CD8-positive, alpha-beta memory T cell (primary cell): ENCODE results near the gene REXO1. TPM values are rescaled to one million over a fixed set of nuclear protein-coding genes. Genes with fewer than 3 reads are reported as not detected.
A peak's percentile ranks its signal among the peaks of the same experiment; 100 is the strongest.
"Not testable (repeated sequence)": the region's sequence is repeated elsewhere in the genome, so short reads cannot be mapped to it uniquely, and the experiment has no call there.

Experiments used
- CTCF ChIA-PET: fragments of 350-600 bp; sonication (Branson Sonifier 250); formaldehyde crosslinking; loops from one replicate; lab custom pipeline; 2021; ENCODE audit warnings: antibody characterized with exemption; lab: Charles Lee
- POLR2A ChIA-PET: fragments of 350-600 bp; sonication (Branson Sonifier 250); formaldehyde crosslinking; loops from one replicate; lab custom pipeline; 2021; ENCODE audit warnings: antibody characterized with exemption; lab: Charles Lee
- DNase-seq, 5 donors: peaks; one replicate each; pipeline versions ENCODE4 v3.0.0 to v3.0.0-alpha.2; 2020 to 2022; ENCODE audit warnings: mixed read lengths in 1 of 5
- H3K27ac ChIP-seq: one replicate; pipeline ENCODE4 v1.7.0; 2013; ENCODE audit warnings: low read depth, mild to moderate bottlenecking, low read length, moderate library complexity
- H3K27me3 ChIP-seq: 2 replicates; pipeline ENCODE4 v1.7.0; 2013; ENCODE audit warnings: low read length, mild to moderate bottlenecking; ENCODE audit not compliant: insufficient read depth, poor library complexity, severe bottlenecking
- H3K36me3 ChIP-seq: 2 replicates; pipeline ENCODE4 v1.7.0; 2013; ENCODE audit warnings: mild to moderate bottlenecking, low read length, moderate library complexity; ENCODE audit not compliant: insufficient read depth
- H3K4me1 ChIP-seq: 2 replicates; pipeline ENCODE4 v1.7.0; 2013; ENCODE audit warnings: mild to moderate bottlenecking, low read length, moderate library complexity; ENCODE audit not compliant: insufficient read depth
- H3K4me3 ChIP-seq: 2 replicates; pipeline ENCODE4 v1.7.0; 2013; ENCODE audit warnings: mild to moderate bottlenecking, low read length
- H3K9me3 ChIP-seq: 2 replicates; pipeline ENCODE4 v1.7.0; 2013; ENCODE audit warnings: mild to moderate bottlenecking, low read length
- H3K27ac Mint-ChIP-seq, 8 donors: one replicate each; pipeline ENCODE4 v1.8.0; 2020 to 2021; ENCODE audit warnings: mixed read lengths in 8 of 8, mild to moderate bottlenecking in 6 of 8, inconsistent platforms in 3 of 8, moderate library complexity in 3 of 8
- H3K27me3 Mint-ChIP-seq, 2 donors: one replicate each; pipeline ENCODE4 v1.8.0; 2020 to 2021; ENCODE audit warnings: mixed read lengths in 2 of 2, mild to moderate bottlenecking in 1 of 2, moderate library complexity in 1 of 2
- H3K36me3 Mint-ChIP-seq, 3 donors: one replicate each; pipeline ENCODE4 v1.8.0; 2020 to 2021; ENCODE audit warnings: mixed read lengths in 3 of 3, inconsistent platforms in 1 of 3, mild to moderate bottlenecking in 1 of 3
- H3K4me1 Mint-ChIP-seq, 3 donors: one replicate each; pipeline ENCODE4 v1.8.0; 2020 to 2021; ENCODE audit warnings: mixed read lengths in 3 of 3, inconsistent platforms in 1 of 3, mild to moderate bottlenecking in 1 of 3
- H3K4me3 Mint-ChIP-seq, 7 donors: one replicate each; pipeline ENCODE4 v1.8.0; 2020 to 2021; ENCODE audit warnings: mixed read lengths in 7 of 7, mild to moderate bottlenecking in 6 of 7, moderate library complexity in 4 of 7, inconsistent platforms in 2 of 7
- H3K9me3 Mint-ChIP-seq, 5 donors: one replicate each; pipeline ENCODE4 v1.8.0; 2020 to 2022; ENCODE audit warnings: mixed read lengths in 5 of 5, mild to moderate bottlenecking in 3 of 5, moderate library complexity in 2 of 5, inconsistent platforms in 1 of 5
- polyA plus RNA-seq: library from polyadenylated mRNA; unstranded; fragments of 300-500 nt; fragmentation: Illumina TruSeq; gene quantifications from one replicate; pipeline ENCODE4 v1.2.3, GENCODE V29; 2021
- total RNA-seq, 2 experiments: library from RNA; stranded (reverse); gene quantifications; one replicate each; pipeline ENCODE4 v1.2.3, GENCODE V29; 2021

Gene REXO1
- total and polyA plus RNA-seq, 3 experiments from 2014 or later: 8.7 to 63.7 (median 61.0) TPM

DNA sequence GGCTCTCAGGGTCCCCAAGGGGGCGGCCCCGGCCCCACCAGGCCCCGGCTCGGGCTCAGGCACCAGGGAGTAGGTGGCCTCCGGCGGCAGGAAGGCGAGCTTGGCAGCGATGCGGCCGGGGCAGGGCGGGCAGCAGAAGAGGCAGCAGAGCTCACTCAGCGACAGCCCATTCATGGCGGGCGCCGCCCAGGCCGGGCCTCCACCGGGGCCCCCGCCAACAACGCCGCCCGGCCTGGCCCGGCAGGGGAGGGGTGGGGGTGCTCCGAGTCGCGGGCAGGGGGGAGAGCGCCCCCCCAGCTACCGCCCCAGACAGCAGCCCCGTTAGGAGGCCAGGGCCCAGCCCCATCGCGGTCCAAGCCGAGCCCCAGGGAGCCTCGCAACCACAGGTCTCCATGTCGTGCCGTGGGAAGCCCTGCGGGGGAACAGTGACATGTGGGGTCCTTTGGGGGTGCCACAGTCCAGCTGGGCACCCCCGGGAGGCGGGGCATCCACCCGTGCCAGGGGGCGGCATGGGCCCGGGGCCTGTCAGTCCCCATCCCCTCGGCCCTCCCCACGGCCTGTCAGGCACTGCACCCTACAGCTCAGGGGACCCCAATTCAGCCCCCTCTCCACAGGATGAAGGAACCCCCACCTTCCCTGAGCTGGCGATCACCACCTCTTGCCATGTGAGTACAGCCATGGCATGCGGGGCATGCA, 33.3 kb upstream of the REXO1 start:
- H3K9me3 ChIP-seq, H3K27me3 Mint-ChIP-seq, DNase-seq, H3K36me3 ChIP-seq, H3K27me3 ChIP-seq, H3K9me3 Mint-ChIP-seq: not testable (repeated sequence)
- Histone ChIP-seq H3K4me1 (peaks cover 36% of the 10 kb centered on the region), H3K27ac (peak overlapping the region; percentile 96), H3K4me3 (peak overlapping the region; percentile 70)
- ChIA-PET POLR2A (interaction anchor here (0.6 to 1.3 kb wide), 4 partner anchors 11 to 389 kb away, joined by 3 to 7 read pairs (median 3); no protein-coding TSS in a partner anchor), CTCF (interaction anchor here (2.3 to 4.8 kb wide), 2 partner anchors 17 to 21 kb away, joined by 9 to 17 read pairs; no protein-coding TSS in a partner anchor)
- peaks cover 3 to 43% (median 6%) of the 10 kb centered on the region in 3 donors for H3K36me3 Mint-ChIP-seq
- peak overlapping the region; percentile 96 to 100 (median 100) for H3K27ac Mint-ChIP-seq
- H3K4me3 Mint-ChIP-seq: peak overlapping the region; percentile 94 to 100 (median 99)
- H3K4me1 Mint-ChIP-seq: peaks cover 28 to 47% (median 28%) of the 10 kb centered on the region in 3 donors

DNA sequence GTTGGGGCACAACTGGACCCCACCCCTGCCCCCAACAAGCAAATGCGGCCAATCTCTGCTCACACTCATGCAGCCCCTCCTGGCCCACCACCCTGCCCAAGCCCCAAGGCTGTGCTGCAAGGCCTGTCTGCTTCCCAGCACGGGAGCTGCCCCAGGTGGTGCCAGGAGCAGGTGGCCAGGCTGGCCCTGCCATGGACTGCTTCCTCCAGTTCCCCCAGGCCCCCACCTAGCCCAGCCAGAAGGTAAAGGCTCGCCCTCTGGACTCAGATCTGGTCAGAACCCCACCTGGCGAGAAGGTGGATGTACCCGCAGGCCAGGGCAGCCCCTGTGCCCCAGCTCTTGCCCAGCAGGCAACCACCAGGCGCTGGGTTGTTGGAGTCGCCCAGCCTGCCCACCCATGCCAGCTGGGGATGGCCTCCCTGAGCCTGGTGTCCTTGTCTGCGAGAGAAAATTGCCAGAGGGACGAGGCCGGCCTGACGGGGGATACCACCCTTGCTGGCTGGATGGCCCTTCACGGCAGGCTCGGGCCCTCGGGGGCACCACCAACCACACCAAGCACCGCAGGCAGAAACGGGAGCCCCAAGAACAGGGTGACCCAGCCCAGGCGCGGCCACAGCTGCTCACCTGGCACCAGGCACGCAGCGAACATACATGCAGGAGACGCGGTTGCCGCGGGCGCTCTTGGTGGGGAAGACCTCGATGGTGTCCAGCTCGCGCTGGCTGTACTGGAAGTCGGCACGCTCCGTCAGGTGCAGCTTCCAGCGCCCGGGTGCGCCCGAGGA, 32.5 kb upstream of the REXO1 start:
- ChIA-PET CTCF (interaction anchor here (0.5 to 4.8 kb wide), 4 partner anchors 16 to 429 kb away, joined by 3 to 17 read pairs (median 6); no protein-coding TSS in a partner anchor), POLR2A (interaction anchor here (0.6 kb wide), 1 partner anchor 17 kb away, joined by 7 read pairs; no protein-coding TSS in a partner anchor)
- peak overlapping the region in 5 of 8 donors; percentile 7 to 89 (median 66) for H3K27ac Mint-ChIP-seq
- H3K9me3 Mint-ChIP-seq: peaks cover 0 to 5% (median 0%) of the 10 kb centered on the region in 5 donors
- no peak overlapping the region for H3K27ac ChIP-seq
- peaks cover 32 to 54% (median 33%) of the 10 kb centered on the region in 3 donors for H3K4me1 Mint-ChIP-seq
- H3K27me3 Mint-ChIP-seq: peaks cover 0 to 11% of the 10 kb centered on the region in 2 donors
- peak overlapping the region in 6 of 7 donors; percentile 18 to 58 (median 42) for H3K4me3 Mint-ChIP-seq
- H3K27me3 ChIP-seq: no peaks in the 10 kb centered on the region
- peaks cover 3 to 48% (median 6%) of the 10 kb centered on the region in 3 donors for H3K36me3 Mint-ChIP-seq
- H3K4me3 ChIP-seq: no peak overlapping the region
- peaks cover 5% of the 10 kb centered on the region for H3K36me3 ChIP-seq
- no peak for DNase-seq
- H3K4me1 ChIP-seq: peaks cover 37% of the 10 kb centered on the region
- no peaks in the 10 kb centered on the region for H3K9me3 ChIP-seq

DNA sequence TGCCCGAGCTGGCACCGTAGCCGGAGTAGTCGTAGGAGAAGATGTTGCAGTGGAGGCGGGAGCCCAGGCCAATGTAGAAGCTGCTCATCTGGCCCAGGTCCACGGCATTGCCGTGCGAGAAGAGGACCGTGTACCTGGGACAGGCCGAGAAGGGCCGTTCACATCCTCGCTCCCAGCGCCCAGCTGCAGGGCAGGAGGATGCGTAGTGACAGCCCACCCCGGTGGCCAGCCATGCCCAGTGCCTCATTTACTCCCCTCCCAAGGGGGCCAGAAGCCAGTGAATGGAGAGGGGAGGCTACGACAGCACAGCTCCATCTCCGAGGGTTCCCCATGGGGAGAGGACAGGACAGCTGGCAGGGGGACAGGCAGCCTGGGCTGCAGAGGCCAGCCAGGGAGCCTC, 31.7 kb upstream of the REXO1 start:
- Mint-ChIP-seq H3K4me3 (peak overlapping the region in 5 of 7 donors; percentile 12 to 73 (median 38)), H3K27me3 (peaks cover 0 to 11% of the 10 kb centered on the region in 2 donors), H3K36me3 (peaks cover 3 to 55% (median 6%) of the 10 kb centered on the region in 3 donors), H3K4me1 (peaks cover 35 to 54% (median 38%) of the 10 kb centered on the region in 3 donors), H3K27ac (peak overlapping the region in 4 of 8 donors; percentile 7 to 80 (median 48))
- CTCF ChIA-PET, H3K27me3 ChIP-seq, H3K4me3 ChIP-seq, DNase-seq, H3K9me3 Mint-ChIP-seq, H3K27ac ChIP-seq, H3K36me3 ChIP-seq, H3K9me3 ChIP-seq: not testable (repeated sequence)
- H3K4me1 ChIP-seq: peaks cover 35% of the 10 kb centered on the region
- POLR2A ChIA-PET: interaction anchor here (0.6 kb wide), 1 partner anchor 18 kb away, joined by 7 read pairs; no protein-coding TSS in a partner anchor

DNA sequence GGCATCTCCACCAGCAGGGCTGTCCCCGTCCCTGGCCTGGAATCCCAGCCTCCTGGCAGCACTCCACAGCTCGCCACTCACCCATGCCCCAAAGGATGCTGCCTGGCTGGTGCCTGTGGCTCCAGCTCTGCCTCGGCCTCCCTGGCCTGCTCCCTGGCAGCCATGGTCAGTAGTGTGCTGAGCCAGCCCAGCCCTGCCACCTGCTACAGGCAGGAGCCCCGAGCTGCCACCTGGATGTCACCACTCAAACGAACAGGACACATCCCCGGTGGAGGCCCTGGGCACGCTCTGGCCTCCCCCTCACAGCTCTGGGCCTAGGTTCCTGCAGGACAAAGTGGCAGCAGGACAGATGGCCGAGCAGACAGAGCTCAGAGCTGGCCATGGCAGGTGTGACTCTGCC, 30.3 kb upstream of the REXO1 start:
- Mint-ChIP-seq H3K27ac (peak overlapping the region in 1 of 8 donors; percentile 17), H3K27me3 (peaks cover 0 to 10% of the 10 kb centered on the region in 2 donors), H3K4me1 (peaks cover 38 to 58% (median 42%) of the 10 kb centered on the region in 3 donors), H3K36me3 (peaks cover 3 to 52% (median 4%) of the 10 kb centered on the region in 3 donors)
- POLR2A ChIA-PET, H3K36me3 ChIP-seq, H3K4me3 ChIP-seq, H3K9me3 Mint-ChIP-seq, H3K9me3 ChIP-seq, CTCF ChIA-PET, H3K27ac ChIP-seq, DNase-seq, H3K4me3 Mint-ChIP-seq, H3K27me3 ChIP-seq: not testable (repeated sequence)
- H3K4me1 ChIP-seq: peaks cover 40% of the 10 kb centered on the region

- not testable (repeated sequence) for H3K27me3 ChIP-seq, DNase-seq, H3K27ac ChIP-seq, H3K4me3 Mint-ChIP-seq, H3K27me3 Mint-ChIP-seq, H3K4me3 ChIP-seq, H3K9me3 ChIP-seq, H3K27ac Mint-ChIP-seq, H3K36me3 ChIP-seq, H3K9me3 Mint-ChIP-seq
- POLR2A ChIA-PET: interaction anchor here (1.2 kb wide), 1 partner anchor 13 kb away, joined by 7 read pairs; no protein-coding TSS in a partner anchor
- Mint-ChIP-seq H3K4me1 (peaks cover 26 to 55% (median 29%) of the 10 kb centered on the region in 3 donors), H3K36me3 (peaks cover 0 to 45% (median 0%) of the 10 kb centered on the region in 3 donors)
- CTCF ChIA-PET: interaction anchor here (1.5 to 1.6 kb wide), 2 partner anchors 20 to 52 kb away, joined by 4 to 9 read pairs; no protein-coding TSS in a partner anchor
- H3K4me1 ChIP-seq: peaks cover 40% of the 10 kb centered on the region
Observed at GRCh38 chr19:1877280-1877660, 29.0 kb upstream of the REXO1 start.

DNA sequence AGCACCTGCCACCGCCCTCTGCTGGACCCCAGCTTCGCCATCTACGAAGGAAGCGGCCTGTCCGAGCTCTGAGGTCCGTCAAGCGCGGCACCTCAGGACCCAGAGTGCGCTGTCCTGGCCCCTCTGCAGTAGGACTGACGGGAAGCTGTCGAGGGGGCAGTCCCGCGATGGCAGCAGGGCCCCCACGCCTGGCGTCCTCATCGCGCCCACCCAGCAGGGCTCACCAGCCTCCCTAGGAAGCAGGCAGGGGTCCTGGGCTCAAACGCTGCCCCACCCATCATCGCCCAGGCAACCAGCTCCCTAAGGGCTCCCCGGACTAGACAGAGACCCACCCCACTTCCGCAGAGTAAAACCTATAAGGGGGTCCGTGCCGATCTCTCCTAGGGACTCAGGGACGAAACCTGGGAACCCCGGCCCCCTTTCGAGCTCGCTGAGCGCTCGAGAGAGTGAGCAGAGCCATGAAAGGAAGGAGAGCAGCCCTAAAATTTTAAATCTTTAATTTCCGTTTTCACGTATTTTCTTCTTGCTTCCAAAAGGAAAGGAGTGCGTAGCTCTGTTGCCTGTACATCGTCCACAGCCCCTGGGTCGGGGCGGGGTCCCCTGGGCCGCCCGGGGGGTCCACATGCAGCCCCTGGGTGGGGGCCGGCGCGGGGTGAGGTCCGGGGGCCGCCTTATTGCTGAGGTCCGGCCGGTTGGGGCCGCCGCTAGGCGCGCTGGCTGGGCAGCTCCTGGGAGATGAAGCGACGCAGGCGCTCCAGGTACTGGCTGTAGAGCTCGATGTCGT, 28.4 kb upstream of the REXO1 start:
- H3K27me3 Mint-ChIP-seq, DNase-seq, H3K9me3 Mint-ChIP-seq, H3K36me3 ChIP-seq, H3K27me3 ChIP-seq, H3K9me3 ChIP-seq: not testable (repeated sequence)
- peaks cover 0 to 43% (median 0%) of the 10 kb centered on the region in 3 donors for H3K36me3 Mint-ChIP-seq
- Histone ChIP-seq H3K4me1 (peaks cover 40% of the 10 kb centered on the region), H3K4me3 (peak overlapping the region; percentile 93), H3K27ac (peak overlapping the region; percentile 86)
- peak overlapping the region; percentile 93 to 97 (median 96) for H3K4me3 Mint-ChIP-seq
- ChIA-PET CTCF (interaction anchor here (0.7 to 1.9 kb wide), 8 partner anchors 12 to 142 kb away, joined by 3 to 9 read pairs (median 4); no protein-coding TSS in a partner anchor), POLR2A (interaction anchor here (0.5 to 2.5 kb wide), 6 partner anchors 8 to 1678 kb away, joined by 3 to 20 read pairs (median 8); partner anchors contain the start of genes ABHD17A, ADAT3 and SCAMP4)
- peaks cover 22 to 51% (median 25%) of the 10 kb centered on the region in 3 donors for H3K4me1 Mint-ChIP-seq
- peak overlapping the region; percentile 92 to 98 (median 97) for H3K27ac Mint-ChIP-seq
